ENCODE results near the gene LAMC2.
"Not testable (repeated sequence)": the region's sequence is repeated elsewhere in the genome, so short reads cannot be mapped to it uniquely, and the experiment has no call there.

The LAMC2 gene

DNA sequence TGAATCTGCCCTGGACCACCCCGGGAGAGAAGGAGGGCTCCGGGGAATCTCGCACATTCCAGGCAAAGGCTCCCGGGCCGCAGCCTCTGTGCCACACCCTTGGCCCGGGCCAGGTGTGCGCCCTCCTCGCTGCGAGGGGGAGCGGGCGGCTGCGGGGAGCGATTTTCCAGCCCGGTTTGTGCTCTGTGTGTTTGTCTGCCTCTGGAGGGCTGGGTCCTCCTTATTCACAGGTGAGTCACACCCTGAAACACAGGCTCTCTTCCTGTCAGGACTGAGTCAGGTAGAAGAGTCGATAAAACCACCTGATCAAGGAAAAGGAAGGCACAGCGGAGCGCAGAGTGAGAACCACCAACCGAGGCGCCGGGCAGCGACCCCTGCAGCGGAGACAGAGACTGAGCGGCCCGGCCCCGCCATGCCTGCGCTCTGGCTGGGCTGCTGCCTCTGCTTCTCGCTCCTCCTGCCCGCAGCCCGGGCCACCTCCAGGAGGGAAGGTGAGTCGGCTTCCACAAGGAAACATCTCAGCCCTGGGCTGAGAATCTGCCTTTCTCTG is at the start of gene LAMC2:
Gene LAMC2, plus strand, starts transcription at position 324 of the 550 bp plus-strand sequence. Its CDS starts 89 bp downstream, at position 413.
- DNase-seq (ENCODE audit: low spot score) = no peak

DNA sequence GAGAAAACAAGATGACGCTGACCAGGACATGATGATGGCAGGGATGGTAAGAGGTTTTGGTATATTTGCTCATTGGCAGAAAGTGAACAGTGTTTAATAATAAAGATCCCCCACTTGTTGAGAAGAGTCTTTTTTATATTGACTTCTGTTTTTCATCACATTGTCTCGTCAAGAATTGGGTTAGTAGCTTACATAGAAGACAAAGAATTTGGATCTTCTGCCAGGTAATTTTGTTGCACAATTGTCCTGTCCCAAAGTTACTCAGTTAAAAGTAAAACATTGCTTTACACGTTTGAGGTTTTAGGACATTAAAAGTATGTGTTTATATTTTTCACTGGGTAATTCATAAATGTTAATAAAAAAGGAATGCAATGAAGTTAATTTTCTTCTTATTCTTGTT is 48.3 kb upstream of the LAMC2 start:
- DNase-seq (ENCODE audit: low spot score) = peak; percentile 65

DNA sequence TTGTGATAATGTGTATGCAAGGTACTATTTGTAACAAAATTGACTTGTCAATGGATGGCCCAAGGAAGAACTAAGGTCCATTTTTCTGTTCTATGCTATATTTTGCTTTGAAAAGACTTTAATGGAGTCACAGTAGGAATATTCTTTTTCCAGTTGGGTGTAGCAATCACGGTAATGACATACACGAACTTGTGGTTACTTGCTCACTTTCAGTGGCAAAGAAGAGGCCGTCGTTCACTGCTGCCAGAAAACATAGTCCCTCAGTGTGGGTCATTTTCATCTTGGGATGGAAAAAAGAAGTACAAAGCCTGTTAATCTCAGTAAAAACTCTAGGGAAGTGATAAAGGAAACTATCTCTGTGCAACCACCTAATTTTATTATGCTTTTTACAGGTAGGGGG is 47.8 kb upstream of the LAMC2 start:
- no peak for DNase-seq (ENCODE audit: low spot score)

DNA sequence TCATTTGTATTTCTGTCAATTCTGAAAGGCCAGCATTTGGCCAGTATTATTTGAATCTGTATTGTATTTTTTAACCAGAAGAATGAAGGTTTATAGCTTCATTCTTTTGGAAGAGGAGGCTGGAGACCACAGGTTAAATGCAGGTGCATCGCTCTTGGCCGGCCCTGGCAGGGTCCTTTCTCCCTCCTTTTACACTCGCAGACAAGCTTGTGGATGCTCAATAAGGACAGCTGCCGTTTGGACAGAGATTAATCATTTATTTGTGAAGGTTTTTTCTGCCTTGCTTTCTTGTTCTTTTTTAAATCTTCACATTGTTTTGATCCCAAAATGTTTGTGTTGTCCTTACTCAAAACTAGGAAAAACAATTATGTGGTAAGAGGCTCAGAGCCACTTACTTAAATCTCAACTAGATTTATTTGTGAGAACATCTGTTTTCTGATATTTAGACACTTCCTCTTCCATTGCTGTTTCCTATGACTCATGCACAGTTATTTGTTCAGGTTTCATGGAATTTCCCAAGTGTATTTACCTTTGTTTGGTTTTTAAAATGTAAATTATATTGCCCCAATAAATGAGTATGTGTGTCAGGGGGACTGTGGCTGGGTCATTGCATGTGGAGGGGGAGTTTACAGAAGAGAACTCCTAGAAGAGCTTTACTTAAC is 46.7 kb upstream of the LAMC2 start:
- peak; percentile 55 for DNase-seq (ENCODE audit: low spot score)

DNA sequence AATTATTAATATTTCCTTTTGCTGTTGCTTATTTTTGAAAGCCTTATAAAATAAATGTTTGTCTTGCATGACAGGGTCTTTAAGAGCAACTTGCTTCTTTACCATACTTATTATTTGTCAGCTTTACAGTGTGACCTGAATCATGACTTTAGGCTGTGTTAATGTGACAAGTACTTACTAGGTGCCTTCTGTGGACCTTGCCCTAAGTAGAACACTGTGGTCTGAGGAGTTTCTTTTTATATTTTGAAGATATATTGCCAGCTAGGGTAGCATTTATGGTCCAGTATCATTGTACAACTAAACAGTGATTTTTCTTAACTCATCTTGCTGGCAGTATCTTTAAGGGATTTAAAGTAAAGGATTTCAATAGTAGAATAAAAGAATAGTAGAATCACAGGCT is 45.4 kb upstream of the LAMC2 start:
- no peak for DNase-seq (ENCODE audit: low spot score)

DNA sequence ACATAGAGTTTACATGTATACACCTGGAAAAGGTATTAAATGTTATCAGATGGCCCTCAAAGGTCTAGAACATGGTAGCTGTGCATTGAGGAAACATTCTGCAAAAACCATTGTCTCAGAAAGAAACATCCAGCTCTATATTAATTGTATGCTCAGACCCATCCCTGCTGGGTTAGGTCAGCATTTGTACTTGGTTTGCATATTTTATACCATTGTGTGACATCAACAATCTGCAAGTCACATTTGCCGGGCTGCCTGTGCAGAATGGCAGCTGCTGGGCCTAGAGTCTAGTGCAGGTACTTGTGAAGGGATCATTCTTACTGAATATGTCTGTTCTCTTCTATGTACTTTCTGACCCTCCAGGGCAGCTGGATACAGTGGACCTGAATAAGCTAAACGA is 43.9 kb upstream of the LAMC2 start:
- no peak for DNase-seq (ENCODE audit: low spot score)

DNA sequence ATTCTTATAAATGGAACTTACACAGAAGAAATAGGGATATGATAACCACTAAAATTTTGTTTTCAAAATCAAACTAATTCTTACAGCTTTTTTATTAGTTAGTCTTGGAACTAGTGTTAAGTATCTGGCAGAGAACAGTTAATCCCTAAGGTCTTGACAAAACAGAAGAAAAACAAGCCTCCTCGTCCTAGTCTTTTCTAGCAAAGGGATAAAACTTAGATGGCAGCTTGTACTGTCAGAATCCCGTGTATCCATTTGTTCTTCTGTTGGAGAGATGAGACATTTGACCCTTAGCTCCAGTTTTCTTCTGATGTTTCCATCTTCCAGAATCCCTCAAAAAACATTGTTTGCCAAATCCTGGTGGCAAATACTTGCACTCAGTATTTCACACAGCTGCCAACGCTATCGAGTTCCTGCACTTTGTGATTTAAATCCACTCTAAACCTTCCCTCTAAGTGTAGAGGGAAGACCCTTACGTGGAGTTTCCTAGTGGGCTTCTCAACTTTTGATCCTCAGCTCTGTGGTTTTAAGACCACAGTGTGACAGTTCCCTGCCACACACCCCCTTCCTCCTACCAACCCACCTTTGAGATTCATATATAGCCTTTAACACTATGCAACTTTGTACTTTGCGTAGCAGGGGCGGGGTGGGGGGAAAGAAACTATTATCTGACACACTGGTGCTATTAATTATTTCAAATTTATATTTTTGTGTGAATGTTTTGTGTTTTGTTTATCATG is 42.3 kb upstream of the LAMC2 start:
- no peak for DNase-seq (ENCODE audit: low spot score)

DNA sequence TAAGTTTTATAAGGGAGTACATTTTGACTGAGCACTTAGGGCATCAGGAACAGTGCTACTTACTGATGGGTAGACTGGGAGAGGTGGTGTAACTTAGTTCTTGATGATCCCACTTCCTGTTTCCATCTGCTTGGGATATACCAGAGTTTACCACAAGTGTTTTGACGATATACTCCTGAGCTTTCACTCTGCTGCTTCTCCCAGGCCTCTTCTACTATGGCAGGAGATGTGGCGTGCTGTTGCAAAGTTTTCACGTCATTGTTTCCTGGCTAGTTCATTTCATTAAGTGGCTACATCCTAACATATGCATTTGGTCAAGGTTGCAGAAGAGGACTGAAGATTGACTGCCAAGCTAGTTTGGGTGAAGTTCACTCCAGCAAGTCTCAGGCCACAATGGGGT is 41.3 kb upstream of the LAMC2 start:
- DNase-seq (ENCODE audit: low spot score) = no peak

DNA sequence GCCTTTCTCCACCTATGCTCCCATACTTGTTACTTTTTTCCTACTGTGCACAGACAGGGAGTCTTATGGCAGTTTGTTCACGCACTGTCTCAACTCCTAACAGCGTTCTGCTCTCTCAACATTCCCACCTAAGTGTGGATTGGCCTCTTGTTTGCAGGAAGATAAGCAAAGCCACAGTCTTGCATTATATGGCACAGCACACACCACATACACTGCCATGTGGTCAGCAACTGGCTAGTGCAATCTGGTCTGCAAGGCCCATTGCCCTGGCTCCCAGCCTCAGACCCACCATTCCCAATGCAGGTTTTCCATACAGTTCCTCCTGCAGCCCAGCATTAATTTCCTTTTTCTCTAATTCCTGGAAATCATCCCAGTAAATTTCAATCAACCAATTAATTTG is 38.3 kb upstream of the LAMC2 start:
- no peak for DNase-seq (ENCODE audit: low spot score)

DNA sequence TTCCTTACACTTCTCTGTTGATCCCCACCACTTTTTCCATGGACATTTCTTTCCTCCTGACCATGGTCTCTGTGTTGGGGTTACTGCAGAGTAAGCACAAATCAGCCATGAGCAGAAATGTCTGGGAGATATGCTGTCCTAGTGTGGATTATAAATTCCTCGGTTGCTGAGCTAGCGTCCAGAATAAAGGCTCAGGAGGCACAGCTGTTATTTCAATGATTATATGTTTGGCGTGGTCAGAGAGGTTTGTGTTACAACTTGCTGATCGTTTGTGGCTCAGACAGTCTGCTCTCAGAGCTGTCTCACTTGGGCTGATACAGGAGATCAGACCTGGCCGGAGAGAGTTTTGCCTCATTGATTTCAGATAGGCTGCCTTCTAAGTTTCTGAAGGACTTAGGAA is 37.5 kb upstream of the LAMC2 start:
- peak; percentile 34 for DNase-seq (ENCODE audit: low spot score)

DNA sequence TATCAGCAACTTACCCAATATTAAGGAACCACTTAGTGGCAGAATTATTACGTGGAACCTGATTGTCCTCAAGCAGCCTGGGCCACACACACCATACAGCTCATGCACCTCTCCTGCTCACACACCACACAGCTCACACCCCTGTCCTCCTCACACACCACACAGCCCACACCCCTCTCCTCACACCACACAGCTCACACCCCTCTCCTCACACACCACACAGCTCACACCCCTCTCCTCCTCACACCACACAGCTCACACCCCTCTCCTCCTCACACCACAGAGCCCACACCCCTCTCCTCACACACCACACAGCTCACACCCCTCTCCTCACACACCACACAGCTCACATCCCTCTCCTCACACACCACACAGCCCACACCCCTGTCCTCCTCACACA is 36.8 kb upstream of the LAMC2 start:
- no peak for DNase-seq (ENCODE audit: low spot score)

DNA sequence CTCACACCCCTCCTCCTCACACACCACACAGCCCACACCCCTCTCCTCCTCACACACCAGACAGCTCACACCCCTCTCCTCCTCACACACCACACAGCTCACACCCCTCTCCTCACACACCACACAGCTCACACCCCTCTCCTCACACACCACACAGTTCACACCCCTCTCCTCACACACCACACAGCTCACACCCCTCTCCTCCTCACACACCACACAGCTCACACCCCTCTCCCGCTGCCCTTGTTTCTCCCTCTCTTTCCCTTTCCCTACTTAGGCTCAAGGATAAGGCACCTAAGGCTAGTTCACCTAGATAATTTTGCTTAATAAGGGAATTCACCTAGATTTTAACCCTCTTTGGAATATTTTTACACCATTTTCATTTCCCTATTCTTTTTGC is 36.0 kb upstream of the LAMC2 start:
- not testable (repeated sequence) for DNase-seq (ENCODE audit: low spot score)

DNA sequence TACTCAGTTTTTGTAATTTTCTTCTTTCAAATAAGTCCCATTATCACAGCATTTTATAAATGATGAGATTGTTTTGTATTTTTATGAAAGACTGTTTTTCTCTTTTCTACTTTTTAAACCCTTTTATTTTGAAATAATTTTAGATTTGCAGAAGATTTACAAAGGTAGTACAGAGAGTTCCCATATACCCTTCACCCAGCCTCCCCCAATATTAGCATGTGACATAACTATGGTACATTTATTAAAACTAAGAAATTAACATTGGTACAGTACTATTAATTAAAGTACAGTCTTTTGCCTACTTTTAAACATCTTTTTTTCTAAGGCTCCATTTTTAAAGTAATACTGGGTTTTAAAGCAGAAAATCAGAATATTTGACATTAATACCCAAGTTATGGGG is 35.6 kb upstream of the LAMC2 start:
- DNase-seq (ENCODE audit: low spot score) = no peak

DNA sequence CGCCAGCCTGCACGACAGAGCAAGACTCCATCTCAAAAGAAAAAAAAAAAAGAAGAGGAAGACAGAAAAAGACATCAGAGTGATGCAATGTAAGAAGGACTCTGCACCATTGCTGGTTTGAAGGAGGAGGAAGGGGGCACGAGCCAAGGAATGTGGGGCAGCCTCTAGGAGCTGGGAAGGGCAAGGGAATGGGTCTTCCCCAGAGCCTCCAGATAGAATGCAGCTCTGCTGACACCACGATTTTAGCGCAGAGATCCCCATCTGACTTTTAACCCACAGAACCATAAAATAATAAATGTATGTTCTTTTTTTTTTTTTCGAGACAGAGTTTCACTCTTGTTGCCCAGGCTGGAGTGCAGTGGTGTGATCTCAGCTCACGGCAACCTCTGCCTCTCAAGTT is 33.9 kb upstream of the LAMC2 start:
- DNase-seq (ENCODE audit: low spot score) = no peak

DNA sequence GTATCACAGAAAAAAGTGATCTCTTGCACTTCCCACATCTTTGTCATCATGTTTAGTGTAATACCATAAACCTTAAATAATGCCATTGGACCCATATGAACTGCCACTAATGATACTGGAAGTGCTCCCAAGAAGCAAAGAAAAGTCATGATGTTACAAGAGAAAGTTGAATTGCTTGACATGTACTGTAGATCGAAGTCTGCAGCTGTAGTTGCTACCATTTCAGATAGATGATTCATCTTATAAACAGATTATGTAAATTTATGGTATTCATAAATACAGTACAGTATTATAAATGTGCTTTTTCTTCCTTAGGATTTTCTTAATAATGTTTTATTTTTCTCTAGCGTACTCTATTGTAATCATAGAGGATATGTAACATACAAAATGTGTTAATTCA is 30.1 kb upstream of the LAMC2 start:
- DNase-seq (ENCODE audit: low spot score) = no peak

DNA sequence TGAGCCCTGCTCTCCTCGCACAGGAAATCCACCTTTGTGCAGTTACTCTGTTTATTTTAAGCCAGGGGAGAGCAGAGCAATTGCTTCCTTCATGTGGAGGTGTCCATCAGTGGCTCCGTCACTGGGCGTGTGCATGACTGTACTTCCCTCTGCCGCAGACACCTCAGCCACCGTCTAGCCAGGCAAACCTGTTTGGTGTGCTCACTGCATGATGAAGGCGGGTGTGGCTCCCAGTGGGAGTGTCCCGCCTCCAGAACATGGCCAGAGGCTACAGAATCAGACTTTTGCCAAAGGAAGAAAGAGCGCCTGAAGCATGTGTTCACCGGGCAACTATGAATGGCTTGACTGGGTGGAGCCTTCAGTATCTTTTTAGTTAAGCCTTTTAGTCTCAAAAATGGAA is 26.1 kb upstream of the LAMC2 start:
- no peak for DNase-seq (ENCODE audit: low spot score)

DNA sequence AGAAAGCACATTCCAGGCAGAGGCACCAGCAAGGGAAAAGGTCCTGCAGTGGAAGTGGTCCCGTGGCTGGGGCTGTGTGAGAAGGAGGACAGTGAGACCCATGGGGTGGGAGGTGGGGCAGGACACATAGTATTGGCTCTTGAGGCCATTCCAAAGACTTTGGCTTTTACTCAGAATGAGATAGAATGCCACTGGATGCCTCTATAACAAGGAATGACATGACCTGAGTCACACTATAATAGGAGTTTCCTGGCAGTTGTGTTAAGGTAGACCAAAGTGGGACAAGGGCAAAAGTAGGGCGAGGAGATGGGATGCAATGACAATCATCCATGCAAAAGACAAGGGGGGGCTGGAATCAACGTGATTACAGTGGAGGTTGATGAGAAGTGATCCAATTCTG is 24.7 kb upstream of the LAMC2 start:
- DNase-seq (ENCODE audit: low spot score) = no peak

DNA sequence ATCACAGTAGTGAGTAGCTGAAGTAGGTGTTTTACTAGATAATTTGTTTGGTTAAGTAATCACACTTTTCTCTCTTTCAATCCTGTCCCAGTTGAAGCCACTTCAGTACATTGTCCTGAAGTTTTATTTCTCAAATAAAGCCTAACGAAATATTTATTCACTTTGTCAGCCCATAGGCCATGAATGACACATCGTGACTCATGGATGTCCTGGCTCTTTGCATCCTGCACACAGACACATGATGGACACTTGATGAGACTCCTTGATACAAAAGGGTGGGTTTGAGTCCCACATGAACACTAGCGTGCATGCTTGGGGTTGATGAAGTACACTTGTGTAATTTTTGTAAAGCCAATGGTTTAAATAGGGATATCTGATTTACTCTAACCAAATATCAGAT is 22.7 kb upstream of the LAMC2 start:
- peak; percentile 55 for DNase-seq (ENCODE audit: low spot score)

DNA sequence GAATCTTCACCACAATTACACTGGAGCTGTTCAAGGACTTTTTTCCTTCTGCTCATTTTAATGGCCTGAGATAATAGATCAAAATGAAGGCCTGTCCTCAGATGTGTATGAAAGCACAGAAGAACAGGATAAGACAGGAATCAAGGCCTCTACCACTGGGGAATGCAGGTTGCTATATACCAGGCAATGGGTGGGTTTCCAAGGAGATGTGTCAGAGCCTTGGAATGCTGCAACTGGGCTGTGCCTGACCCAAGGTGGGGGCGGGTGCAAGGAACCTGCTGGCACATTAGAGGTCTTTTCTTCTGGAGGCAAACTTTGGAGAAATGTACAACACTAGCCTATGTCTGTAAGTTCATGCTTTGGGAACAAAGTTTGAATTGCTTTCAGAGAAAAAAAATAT is 21.7 kb upstream of the LAMC2 start:
- peak; percentile 60 for DNase-seq (ENCODE audit: low spot score)

DNA sequence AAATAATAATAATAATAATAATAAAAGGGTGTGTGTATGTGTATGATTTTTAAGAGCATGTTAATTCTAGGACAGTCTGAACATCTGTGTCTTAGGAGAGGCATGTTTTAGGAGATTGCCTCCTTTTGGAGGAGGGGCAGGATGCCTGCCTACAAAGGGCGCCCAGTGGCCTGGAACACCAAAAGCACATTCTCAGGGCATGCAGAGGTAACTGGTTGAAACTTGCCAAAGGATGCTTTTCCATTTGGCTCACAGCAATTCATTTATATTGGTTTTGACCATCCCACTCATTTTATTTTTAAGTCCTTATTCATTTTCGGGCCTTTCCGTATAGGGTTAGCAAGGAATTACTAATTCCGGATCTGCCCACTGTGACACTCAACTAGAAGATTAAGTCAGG is 21.1 kb upstream of the LAMC2 start:
- no peak for DNase-seq (ENCODE audit: low spot score)

DNA sequence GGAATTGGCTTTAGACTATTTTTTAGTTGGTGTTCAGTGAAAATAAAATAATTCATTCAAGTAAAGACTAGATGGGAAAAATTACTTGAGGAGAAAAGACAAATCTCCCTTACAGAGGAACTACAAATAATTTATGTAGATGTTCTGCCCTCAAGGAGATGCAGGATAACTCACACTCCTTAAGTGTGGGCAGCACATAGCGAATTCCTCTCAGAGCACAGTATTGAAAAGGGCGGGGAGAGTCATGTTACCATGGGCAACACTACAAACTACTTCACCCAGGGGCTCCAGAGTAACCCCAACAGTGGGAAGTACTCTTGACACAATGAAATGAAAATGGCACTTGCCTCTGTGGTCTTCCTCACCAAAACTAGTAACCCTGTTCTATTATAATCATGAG is 20.6 kb upstream of the LAMC2 start:
- no peak for DNase-seq (ENCODE audit: low spot score)

DNA sequence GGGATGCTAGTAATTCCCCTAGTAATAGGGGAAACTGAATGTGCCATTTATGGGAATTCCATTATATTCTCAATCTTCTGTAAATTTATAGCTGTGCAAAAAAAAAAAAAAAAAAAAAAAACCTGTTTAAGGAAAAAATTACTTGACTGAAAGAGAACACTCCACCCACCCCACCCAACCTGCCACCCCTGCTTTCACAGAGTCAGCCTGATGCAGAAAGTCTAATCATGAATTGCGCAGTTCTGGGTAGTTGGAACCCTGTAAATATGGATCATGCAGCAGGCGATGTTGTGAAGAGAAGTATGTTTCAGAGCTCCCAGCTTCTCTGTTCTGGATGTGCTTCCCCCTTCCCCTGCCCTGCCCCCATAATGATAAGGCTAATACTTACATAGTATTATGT is 19.6 kb upstream of the LAMC2 start:
- no peak for DNase-seq (ENCODE audit: low spot score)

DNA sequence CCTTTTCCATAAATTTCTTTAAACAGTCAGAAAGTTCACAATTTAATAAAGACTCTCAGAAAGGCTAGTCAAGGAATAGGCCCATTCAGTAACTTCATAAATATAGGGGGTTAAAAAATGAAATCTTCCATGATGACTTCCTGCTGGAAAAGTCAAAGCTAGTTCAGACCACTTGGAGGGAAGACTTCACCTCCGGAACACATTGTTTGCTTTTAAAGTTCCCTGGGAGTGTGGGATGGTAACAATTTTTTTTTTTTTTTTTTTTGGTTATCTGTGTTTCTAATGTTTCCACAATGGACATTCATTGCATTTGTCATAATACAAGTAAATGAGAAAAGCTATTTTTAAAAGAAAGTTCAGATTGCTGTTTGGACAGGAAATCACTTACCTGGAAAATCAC is 18.4 kb upstream of the LAMC2 start:
- no peak for DNase-seq (ENCODE audit: low spot score)

DNA sequence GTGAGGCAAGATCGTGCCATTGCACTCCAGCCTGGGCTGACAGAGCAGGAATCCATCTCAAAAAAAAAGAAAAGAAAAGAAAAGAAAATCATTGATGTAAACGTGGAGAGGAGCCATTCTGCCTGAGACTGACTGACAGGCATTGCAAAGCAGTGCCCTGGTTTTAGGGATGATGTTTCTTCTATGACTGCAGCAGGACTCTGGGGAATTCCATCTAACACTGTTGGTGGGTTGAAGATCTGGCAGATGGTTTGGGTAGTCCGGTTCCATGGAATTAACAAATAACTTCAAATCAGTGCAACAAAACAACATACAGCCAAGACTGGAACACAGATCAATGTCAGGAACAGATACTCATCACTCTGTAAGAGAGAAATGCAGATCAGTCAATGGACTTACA is 17.8 kb upstream of the LAMC2 start:
- no peak for DNase-seq (ENCODE audit: low spot score)
